Uterus (tissue), 2 donors: ENCODE results near the gene TSPAN11.

Experiments
- CTCF ChIP-seq, 4 experiments: fragments of 200-600 bp in 2 of 4; fragments of 450-650 bp in 2 of 4; sonication (generic) in 2 of 4; IDR thresholded peaks; one replicate each; pipeline ENCODE4 v1.5.1; 2016 to 2019; ENCODE audit warnings: antibody characterized with exemption in 4 of 4, mild to moderate bottlenecking in 2 of 4, moderate library complexity in 1 of 4
- POLR2A ChIP-seq, 2 donors: fragments of 450-650 bp; IDR thresholded peaks; one replicate each; pipeline ENCODE4 v1.6.1; 2016; ENCODE audit warnings: antibody characterized with exemption in 2 of 2, mild to moderate bottlenecking in 1 of 2, moderate library complexity in 1 of 2

- TF ChIP-seq CTCF (IDR thresholded peaks at IDR 0.05) (no peak), POLR2A (IDR thresholded peaks at IDR 0.05) (no peak)
These were observed 48.5 kb upstream of the TSPAN11 start for GRCh38 chr12:30878024-30878423.
